Fibroblast of skin of right biceps (primary cell): ENCODE data around the gene SRGAP2C.
"Not testable (repeated sequence)": the region's sequence is repeated elsewhere in the genome, so short reads cannot be mapped to it uniquely, and the experiment has no call there.

Source experiments
- DNase-seq: peaks from one replicate; pipeline ENCODE4 v3.0.0-alpha.2; 2013

SRGAP2C gene

DNA sequence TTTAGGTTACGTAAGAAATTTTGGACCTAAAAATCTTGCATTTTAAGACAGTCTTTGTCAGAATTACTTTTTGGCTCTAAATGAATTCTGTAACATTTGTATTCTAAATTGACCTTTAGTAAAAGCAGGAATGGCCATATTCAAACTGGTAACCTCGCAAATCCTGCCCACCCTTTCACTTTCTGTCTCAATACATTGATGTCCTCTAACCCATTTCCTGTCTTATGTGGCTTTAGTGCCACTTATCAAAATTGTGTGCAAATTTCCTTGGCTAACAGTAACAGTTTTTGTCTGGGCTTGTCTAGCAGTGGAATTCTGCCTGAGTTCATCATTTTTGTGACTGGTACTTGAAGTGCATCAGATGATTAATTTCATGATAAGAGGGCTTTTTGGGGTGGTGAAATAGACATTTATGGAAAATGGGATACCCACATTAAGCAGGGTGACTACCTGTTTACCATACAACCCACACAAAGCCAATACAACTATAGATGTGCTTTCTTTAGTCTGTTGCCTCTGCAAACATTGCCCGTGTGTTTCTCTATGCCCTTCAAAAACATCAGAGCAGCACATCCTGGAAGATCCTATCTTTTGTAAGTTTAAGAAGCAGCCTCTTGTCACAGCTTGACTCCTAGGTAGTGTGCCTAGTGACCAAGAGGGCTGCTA is 205.3 kb downstream of the SRGAP2C start:
- DNase-seq = not testable (repeated sequence)

DNA sequence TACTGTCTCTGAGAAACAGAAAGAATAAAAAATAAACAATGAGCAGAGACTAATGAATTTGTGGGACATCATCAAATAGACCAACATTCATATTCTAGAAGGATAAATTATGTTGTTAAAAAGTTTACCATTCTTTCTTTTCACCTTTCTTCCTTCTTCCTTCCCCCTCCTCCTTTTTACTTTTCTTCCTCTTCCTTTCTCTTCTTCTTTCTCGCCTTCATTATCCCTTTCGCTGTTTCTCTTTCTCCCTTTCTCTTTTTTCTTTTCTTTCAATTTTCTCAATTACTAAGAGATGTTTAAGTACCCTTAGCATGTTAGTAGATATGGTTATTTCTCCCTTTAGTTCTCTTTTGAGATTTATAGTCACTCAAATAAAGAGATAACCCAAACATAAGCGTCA is 207.4 kb downstream of the SRGAP2C start:
- DNase-seq = not testable (repeated sequence)

DNA sequence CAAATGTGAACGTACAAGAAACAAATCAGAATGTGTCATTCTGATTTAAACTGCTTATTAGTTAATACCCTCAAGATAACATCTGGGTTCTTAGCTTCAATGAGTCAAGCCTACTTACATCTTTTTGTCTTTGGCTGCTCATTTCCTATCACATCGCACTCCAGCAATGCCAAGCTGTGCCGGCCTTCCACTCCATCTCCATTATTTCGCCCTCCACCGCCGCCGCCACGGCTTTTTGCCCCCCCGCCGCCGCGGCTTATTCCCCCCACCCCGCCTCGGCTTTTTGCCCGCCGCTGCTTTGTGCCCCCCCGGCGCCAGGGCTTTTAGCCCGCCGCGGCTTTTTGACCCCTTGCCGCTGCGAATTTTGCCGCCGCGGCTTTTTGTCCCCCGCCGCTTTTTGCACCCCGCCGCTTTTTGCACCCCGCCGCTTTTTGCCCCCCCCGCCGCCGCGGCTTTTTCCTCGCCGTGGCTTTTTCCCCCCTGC is 211.0 kb downstream of the SRGAP2C start:
- DNase-seq = peak; percentile 54

DNA sequence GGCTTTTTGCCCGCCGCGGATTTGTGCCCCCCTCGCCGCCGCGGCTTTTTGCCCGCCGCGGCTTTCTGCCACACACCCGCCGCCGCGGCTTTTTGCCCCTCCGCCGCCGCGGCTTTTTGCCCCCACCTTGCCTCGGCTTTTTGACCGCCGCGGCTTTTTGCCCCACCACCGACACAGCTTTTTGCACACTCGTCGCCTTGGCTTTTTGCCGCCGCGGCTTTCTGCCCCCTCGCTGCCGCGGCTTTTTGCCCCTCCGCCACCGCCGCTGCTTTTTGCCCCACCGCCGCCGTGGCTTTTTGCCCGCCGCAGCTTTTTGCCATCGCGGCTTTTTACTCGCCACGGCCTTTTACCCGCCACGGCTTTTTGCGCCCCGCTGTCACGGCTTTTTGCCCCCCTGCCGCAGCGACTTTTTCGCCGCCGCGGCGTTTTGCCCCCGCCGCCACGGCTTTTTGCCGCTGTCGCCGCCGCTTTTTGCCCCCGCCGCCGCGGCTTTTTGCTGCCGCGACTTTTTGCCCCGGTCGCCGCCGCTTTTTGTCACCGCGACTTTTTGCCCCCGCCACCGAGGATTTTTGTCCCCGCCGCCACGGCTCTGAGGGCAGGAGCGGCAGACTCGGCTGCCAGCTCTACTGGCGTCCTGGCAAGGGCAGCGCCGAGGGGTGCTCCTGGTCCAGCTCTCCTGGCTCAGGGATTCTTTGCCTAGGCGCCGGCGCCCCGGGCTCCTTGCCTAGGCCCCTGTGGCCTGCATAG is 211.7 kb downstream of the SRGAP2C start:
- DNase-seq = not testable (repeated sequence)

DNA sequence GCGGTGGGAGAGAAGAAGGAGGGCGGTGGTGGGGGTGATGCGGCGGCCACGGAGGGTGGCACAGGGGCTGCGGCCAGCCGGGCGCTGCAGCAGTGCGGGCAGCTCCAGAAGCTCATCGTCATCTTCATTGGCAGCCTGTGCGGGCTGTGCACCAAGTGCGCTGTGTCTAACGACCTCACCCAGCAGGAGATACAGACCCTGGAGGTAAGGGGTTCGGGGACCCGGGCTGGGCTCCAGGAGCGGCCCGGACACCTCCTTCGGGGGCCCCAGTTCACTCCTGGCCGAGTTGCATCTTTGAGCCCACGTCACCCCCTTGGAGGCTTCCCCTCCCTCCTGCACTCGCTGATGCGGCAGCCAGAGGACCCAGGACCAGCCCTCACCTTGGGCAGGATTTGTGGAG is 212.3 kb downstream of the SRGAP2C start:
- DNase-seq = not testable (repeated sequence)

DNA sequence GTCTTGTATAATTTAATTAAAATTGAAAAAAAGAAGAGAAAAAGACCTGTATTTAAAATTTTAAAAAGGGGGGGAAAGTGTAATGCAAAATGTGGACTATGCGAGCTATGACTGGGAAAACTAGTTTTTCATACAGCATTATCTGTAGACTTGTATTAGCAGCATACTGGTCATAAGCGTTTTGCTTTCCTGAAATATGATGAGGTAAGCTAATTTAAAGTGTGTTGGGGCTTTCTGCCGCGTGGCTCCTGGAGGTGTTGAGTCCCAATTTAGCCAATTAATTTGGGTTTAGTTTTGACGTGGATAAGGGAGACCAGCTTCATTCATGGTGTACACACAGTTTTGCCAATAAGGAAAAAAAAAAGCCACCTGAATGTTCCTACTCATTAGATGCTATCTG is 214.4 kb downstream of the SRGAP2C start:
- not testable (repeated sequence) for DNase-seq

DNA sequence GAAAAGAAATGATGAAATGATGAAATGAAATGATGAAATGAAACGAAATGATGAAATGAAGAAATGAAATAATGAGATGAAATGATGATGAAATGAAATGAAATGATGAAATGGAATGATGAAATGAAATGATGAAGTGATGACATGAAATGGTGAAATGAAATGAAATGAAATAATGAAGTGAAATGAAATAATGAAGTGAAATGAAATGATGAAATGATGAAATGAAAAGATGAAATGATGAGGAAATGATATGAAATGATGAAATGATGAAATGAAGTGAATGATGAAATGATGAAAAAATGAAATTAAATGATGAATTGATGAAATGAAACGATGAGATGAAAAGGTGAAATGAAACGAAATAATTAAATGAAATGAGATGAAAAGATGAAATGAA is 215.3 kb downstream of the SRGAP2C start:
- not testable (repeated sequence) for DNase-seq

DNA sequence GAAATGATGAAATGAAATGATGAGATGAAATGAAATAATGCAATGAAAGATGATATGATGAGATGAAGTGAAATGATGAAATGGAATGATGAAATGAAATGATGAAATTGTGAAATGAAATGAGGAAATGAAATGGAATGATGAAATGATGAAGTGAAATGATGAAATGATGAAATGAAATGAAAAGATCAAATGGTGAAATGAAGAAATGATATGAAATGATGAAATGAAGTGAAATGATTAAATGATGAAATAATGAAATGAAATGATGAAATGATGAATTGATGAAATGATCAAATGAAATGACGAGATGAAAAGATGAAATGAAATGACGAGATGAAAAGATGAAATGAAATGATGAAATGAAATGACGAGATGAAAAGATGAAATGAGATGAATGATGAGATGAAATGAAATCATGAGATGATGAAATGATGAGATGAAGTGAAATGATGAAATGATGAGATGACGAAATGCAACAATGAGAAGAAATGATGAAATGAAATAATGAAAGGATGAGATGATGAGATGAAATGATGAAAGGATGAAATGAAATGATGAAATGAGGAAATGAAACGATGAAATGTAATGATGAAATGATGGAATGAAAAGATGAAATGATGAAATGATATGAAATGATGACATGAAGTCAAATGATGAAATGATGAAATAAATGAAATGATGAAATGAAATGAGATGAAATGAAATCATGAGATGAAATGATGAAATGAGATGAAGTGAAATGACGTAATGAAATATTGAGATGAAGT is 216.0 kb downstream of the SRGAP2C start:
- DNase-seq = not testable (repeated sequence)

DNA sequence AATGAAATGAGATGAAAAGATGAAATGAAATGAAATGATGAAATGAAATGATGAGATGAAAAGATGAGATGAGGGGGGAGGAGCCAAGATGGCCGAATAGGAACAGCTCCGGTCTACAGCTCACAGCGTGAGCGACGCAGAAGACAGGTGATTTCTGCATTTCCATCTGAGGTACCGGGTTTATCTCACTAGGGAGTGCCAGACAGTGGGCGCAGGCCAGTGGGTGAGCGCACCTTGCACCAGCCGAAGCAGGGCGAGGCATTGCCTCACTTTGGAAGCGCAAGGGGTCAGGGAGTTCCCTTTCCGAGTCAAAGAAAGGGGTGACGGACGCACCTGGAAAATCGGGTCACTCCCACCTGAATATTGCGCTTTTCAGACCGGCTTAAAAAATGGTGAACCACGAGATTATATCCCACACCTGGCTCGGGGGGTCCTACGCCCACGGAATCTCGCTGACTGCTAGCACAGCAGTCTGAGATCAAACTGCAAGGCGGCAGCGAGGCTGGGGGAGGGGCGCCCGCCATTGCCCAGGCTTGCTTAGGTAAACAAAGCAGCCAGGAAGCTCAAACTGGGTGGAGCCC is 216.7 kb downstream of the SRGAP2C start:
- DNase-seq = not testable (repeated sequence)

DNA sequence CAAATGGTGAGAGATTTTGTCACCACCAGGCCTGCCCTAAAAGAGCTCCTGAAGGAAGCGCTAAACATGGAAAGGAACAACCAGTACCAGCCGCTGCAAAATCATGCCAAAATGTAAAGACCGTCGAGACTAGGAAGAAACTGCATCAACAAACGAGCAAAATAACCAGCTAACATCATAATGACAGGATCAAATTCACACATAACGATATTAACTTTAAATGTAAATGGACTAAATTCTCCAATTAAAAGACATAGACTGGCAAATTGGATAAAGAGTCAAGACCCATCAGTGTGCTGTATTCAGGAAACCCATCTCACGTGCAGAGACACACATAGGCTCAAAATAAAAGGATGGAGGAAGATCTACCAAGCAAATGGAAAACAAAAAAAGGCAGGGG is 218.5 kb downstream of the SRGAP2C start:
- DNase-seq = not testable (repeated sequence)

DNA sequence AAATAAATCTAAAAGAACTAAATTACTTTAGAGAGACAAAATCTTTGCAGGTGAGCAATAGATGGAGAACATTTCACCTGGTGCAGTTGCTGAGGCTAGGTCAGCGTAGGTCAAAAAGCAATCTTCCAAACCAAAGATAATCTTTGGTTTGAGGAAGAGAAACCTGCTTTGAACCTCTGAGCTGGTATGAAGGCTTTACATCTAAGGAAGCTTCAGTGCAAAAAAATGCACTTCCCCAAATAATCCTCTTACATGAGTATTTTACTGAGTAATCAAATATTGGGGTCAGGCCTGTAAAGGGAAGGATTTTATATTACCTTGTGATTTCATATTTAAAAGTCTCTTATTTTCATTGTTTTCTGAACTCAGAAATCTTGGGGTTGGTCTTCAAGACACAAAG is 223.6 kb downstream of the SRGAP2C start:
- no peak for DNase-seq

DNA sequence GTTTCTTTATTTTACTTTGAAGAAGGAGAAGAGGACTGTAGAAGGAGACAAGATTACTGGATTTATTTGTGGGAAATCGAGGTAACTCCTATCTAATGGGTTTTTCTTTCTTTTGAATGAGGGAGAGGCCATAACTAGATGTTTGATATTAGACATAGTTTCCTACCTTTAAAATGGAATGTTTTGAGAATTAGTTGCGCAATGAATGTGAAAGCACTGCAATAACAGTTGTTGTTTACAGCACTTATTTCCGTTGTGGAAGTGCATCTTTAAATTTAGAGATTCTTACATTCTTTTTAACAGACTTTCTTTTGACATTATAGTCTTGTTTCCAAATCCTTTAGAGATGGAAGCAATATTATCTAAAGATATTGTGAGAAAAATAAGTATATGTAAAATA is 229.0 kb downstream of the SRGAP2C start:
- DNase-seq = no peak

DNA sequence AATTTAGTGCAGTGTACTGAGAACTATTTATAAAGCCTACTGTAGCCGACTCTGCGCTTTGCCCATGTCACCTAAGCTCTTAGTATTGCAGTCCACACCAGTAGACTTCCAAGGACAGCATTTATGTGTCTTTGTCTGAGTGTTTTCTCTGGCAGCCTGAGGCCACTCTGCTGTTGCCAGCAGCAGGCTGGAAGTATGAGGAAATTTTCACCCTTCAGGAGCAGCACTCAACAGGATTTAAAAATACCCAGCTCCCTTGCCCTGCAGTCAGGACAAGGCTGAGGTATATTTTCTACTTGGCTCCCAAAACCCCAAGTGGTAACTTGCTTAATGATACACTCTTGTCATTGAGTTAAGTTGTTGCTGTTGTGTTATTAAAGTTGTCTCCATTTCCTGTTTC is 230.1 kb downstream of the SRGAP2C start:
- DNase-seq = no peak

DNA sequence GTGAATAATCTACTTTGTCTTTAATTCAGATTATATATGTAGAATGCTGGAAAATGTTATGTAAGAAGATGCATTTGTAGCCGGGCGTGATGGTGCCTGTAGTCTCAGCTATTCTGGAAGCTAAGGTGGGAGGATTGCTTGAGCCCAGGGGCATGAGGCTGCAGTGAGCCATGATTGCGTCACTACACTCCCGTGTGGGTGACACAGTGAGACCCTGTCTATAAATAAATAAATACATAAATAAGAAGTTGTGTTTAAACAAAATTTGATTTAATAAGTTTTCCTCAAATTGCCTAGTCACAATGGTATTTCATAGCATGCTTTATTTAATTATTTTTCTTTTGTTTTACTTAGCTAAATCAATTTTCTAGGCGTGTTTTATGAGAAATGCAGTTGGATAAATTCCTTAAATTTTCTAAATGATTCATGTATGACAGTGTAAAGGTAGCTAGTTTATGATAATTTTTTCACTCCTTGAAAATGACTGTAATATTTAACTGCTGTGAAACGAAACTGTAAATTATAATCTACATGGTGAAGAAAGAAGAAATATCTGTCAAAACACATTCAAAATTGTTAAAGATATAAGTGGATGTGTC is 232.6 kb downstream of the SRGAP2C start:
- no peak for DNase-seq

DNA sequence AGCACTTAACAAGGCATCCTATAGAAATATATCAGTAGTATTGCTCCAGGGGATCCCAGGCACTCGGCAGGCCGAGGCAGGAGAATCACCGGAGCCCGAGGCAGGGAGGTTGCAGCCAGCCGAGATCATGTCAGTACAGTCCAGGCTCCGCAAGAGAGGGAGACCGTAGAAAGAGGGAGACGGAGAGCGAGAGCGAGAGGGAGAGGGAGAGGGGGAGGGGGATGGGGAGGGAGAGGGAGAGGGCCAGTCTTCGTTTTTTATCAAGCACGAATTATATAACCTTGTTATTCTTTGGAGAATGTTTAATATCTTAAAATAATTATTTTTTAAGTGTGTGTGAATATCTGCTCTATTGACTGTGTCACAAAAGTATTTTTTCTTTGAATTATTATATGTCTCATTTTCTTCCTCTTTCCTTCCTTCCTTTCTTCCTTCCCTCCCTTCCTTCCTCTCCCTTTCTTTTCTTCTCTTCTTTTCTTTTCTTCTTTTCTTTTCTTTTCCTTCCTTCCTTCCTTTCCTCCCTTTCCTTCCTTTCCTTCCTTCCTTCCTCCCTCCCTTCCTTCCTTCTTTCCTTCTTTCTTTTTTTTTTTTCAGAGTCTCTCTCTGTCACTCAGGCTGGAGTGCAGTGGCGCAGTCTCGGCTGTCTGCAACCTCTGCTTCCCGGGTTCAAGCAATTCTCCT is 233.7 kb downstream of the SRGAP2C start:
- no peak for DNase-seq

DNA sequence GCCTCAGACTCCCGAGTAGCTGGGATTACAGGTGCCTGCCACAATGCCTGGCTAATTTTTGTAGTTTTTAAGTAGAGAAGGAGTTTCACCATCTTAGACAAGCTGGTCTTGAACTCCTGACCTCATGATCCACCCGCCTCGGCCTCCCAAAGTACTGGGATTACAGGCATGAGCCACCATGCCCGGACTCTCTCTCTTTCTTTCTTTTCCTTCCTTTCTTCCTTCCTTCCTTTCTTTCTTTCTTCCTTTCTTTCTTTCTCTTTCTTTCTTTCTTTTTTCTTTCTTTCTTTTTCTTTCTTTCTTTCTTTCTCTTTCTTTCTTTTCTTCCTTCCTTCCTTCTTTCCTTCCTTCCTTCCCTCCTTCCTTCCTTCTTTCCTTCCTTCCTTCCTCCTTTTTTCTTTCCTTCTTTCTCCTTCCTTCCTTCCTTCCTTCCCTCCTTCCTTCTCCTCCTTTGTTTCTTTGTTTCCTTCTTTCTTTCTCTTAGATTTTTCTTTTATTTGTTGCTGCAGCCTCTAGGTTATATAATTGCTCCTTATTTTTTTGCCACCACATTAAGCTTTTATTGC is 234.4 kb downstream of the SRGAP2C start:
- not testable (repeated sequence) for DNase-seq

DNA sequence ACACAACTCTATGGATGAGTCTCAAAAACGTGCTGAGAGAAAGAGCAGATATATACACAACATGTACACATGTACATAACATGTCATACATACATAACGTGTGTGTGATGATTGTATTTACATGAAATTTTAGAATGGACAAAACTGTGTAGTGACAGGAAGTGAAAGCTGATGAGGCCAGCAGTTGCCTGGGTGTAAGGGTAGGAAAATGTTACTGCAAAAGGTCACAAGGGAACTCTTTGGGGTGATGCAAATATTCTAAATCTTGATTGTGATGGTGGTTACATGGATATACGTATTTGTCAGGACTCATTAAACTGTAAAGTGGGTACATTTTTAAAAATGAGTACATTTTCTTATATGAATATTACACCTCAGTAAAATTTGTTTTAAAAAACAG is 236.7 kb downstream of the SRGAP2C start:
- not testable (repeated sequence) for DNase-seq

DNA sequence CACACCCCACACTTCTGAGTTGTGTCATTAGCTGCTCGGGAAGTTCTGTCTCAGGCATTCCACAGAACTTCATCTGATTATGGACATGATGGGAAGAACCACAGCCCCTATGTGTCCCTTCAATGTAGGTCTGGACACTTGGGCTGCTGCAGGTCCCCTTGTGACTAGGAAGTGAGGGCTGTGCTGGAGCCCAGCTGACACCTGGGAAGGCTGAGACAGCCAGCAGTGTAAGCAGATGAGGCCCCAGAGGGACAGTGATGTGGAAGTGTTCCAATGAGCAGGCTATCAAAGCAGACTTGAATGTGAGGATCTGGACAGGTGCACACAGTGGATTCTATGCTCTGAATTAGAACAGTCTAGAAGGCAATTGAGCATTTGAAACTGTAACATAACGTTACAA is 239.2 kb downstream of the SRGAP2C start:
- not testable (repeated sequence) for DNase-seq

DNA sequence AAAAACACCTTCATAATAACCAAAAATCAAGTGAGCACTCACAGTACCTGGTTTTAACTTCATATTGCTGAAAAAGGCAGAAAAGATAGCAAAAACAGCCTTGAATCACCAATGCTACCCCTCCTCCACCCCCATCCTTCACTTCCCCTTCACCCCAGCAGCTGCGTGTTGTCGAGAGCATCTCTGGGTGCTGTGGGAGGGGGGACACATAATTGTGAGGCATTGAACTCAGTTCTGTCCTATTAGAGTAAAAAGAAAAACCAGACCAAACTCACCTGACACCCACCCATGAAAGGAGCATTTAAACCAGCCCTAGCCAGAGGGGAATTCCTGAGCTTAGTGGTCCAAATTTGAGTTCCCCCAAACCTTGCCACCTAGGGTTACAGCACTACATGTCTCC is 248.7 kb downstream of the SRGAP2C start:
- not testable (repeated sequence) for DNase-seq

DNA sequence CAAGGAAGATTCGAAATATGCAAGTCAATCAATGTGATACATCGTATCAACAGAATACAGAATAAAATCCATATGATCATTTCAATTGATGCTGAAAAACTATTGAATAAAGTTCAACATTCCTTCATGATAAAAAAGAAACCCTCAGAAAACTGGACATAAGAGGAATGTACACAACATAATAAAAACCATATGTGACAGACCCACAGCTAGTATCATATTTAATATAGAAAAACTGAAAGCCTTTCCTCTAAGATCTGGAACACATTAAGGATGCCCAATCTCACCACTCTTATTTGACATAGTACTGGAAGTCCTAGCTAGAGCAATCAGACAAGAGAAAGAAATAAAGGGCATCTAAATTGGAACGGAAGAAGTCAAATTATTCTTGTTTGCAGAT is 254.1 kb downstream of the SRGAP2C start:
- peak; percentile 21 for DNase-seq

DNA sequence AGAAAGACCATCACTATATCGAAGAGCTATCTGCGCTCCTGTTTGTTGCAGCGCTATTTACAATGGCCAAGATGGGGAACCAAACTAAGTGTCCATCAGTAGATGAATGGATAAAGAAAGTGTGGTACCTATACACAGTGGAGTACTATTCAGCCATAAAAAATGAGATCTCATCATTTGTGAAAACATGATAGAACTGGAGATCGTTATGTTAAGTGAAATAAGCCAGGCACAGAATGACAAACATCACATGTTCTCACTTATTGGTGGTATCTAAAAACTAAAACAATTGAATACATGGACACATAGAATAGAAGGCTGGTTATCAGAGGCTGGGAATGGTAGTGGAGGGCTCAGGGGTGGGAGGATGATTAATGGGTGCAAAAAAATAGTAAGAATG is 256.2 kb downstream of the SRGAP2C start:
- DNase-seq = no peak
